CD4-positive, alpha-beta T cell treated with Interferon alpha-2 for 1 hour (primary cell): ENCODE results near the gene GK2.

ENCODE experiments used
- DNase-seq, 2 donors: peaks; one replicate each; pipeline ENCODE4 v3.0.0-alpha.2; 2020 to 2022

Gene GK2

DNA sequence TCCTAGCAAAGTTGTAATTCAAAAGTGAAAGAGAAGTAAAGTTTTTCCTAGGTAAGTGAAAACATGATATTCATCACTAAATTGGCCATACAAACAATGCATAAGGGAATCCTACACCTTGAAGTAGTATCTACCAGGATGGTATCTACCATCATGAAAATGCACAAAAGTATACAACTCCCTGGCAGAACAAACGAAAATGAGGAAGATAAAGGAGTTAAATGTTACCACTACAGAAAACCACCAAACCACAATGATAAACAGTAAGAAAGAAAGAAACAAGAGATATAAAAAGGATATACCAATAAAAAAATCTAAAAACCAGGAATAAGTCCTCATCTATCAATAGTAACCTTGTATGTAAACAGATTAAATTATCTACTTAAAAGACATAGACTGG is 26.9 kb downstream of the GK2 start:
- no peak for DNase-seq

DNA sequence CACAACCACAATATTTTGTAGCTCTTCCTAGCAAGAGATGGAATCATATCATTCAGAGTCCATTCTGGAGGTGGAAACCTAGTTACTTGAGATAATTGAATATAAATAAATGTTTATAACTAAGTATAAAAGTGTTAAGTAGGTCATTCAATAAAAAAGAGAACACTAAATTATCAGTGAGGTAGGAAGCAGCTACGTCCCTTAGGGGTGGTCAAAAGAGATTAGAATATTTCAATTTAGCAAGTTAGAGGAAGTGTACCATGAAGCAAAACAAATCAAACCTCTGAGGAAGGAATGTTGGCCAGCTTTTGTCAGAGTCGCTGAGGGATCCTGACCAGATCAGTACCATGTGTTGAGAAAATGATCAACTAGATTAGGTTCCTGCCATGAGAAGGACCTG is 38.0 kb downstream of the GK2 start:
- DNase-seq: no peak

DNA sequence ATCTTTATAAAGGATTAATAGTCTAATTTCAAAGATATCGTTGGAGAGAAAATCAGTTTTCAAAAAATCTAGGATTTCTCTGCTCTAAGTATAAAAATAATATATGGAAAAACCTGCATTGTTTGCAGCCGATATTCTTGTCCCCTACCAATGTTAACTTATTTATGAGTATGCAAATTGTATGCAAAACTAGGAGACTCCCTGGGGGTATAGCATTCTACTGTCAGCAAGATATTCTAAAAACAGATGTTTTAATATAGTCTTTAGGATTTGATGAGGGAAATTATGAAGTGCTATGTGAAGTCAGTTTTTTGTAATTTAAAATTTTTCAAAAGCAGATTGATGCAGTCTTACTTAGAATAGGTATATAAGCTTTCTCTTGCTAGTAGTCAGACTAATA is 40.9 kb downstream of the GK2 start:
- DNase-seq: no peak

DNA sequence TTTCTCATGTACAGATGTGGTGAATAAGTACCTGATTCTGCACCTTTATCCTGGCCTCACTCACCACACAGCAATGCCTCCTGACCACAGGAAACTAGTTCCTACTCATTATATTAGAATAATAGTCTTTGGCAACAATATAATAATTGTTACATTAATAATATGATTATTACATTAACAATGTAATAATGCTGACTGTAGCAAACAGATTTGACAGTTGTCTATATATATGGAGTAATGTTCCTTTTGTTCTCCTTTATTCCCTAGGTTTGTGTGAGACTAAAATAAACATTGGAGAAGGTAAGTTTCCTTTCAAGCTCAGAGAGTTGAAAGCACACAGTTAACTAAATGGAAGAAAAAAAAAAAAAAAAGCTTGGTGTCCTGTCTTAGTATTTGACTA is 41.6 kb downstream of the GK2 start:
- no peak for DNase-seq

DNA sequence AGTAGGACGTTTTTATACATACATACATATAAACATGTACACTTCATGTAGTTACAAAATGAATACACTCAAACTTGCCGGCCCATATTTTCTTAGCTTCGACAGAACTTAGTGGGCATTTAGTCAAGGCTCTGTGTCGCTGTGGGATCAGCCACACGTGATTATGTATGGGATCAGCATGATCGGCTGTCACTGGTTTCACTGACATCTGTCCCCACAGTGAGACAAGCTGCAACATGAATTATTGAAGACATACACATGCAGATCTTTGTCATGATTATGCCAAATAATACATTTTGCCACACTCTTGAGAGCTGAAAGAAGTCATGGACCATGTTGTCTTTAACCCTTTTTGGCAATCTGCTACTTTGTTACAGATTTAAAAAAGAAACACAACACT is 44.0 kb downstream of the GK2 start:
- DNase-seq: no peak

DNA sequence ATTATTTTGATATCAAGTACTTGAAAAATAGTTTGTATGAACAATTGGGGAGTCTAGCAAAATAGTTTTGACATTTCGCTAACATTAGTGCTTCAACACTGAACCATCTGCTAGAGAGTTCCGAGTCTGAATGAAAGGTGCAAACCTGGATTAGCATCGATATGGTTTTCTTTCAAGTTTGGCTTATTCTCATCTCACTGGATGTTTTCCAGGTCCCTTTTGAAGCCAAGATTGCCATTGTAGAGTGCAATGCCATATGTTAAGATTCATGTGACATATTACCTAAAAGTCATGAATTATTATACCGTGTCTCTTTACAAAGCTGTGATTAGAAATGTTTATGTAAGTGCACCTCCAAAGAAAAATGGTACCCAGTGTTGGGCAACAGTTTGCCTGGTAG is 45.4 kb downstream of the GK2 start:
- no peak for DNase-seq

DNA sequence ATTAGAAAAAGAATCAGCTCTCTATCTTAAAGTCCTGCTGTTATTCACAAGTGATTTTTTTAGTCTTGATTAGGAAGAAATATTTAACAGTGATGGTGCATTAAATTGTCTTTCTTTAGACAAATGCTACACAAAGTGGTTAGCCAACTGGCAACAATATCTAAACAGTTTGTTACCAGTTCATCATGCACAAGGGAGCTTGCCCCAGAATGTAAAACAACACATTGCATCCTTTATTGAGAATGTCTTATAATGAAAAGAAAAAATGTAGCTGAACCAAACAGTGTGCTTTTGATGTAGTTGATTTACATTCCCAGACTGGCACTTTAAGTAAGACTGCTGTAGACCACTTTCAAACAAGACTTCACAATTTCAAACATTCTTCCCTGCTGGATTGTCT is 48.0 kb downstream of the GK2 start:
- DNase-seq: no peak

DNA sequence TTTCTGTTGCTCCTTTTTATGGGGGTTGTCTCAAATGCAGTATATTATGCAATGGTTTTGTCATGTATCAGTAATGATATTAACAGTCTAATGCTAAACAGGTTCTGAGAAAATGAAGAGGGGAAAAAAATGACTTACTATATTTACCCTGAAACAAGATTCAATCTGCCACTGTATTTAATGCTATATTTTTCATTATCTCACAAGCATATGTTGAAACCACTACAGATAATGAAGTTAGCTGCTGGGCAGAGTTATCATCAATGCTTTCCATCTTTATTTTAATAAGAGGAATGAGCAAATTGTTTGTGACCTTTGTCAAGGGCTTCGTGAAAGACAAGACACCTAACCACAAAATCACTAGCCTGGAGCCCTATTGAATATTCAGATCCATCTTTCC is 49.6 kb downstream of the GK2 start:
- DNase-seq: no peak

DNA sequence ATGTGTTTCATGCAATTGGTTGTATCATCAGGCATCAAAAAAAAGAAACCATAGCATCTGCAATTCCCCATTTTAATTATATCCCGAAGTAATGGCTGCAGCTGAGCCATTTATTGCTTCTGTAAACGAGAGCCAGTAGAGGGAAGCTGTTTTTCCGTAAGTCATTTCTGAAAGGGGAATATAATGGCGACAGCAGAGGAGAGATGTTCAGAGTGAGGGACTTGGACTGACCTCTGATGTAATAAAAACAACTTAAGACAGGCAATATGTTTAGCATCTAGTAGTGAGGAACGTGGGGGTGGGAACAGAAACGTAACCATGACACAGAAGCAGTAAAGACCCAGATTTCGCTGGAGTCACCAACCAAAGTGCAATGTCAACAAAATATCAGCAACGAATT is 50.7 kb downstream of the GK2 start:
- DNase-seq: no peak
